HEK293 (cell line): ENCODE results near the gene KLF4.

ENCODE experiments used
- BCL11B ChIP-seq: fragments of 450-650 bp; formaldehyde crosslinking; IDR thresholded peaks from 2 replicates; pipeline ENCODE4 v1.5.1; 2016; ENCODE audit warnings: low read depth, missing biosample characterization, missing genetic modification characterization
- CTCF ChIP-seq: fragments of 450-650 bp; formaldehyde crosslinking; IDR thresholded peaks from 2 replicates; pipeline ENCODE4 v1.5.1; 2016; ENCODE audit warnings: missing biosample characterization, missing genetic modification characterization
- KLF17 ChIP-seq: fragments of 450-650 bp; formaldehyde crosslinking; IDR thresholded peaks from 2 replicates; pipeline ENCODE4 v1.5.1; 2016; ENCODE audit warnings: missing biosample characterization, missing genetic modification characterization
- PBX3 ChIP-seq: sonication (generic); formaldehyde crosslinking; IDR thresholded peaks from 2 replicates; pipeline ENCODE4 v1.8.1; 2022; ENCODE audit warnings: mild to moderate bottlenecking, moderate library complexity, missing genetic modification reagents
- YY1 ChIP-seq: fragments of 450-650 bp; formaldehyde crosslinking; IDR thresholded peaks from 2 replicates; pipeline ENCODE4 v1.5.1; 2018; ENCODE audit warnings: missing biosample characterization, missing genetic modification characterization
- ZBTB20 ChIP-seq: fragments of 450-650 bp; formaldehyde crosslinking; IDR thresholded peaks from 2 replicates; pipeline ENCODE4 v1.5.1; 2016; ENCODE audit warnings: missing biosample characterization, missing genetic modification characterization
- ZBTB8A ChIP-seq: fragments of 450-650 bp; formaldehyde crosslinking; IDR thresholded peaks from 2 replicates; pipeline ENCODE4 v1.5.1; 2016; ENCODE audit warnings: missing biosample characterization, missing genetic modification characterization
- ZFP3 ChIP-seq: fragments of 450-650 bp; formaldehyde crosslinking; IDR thresholded peaks from 2 replicates; pipeline ENCODE4 v1.5.1; 2016; ENCODE audit warnings: low read depth, missing biosample characterization, missing genetic modification characterization
- ZIC2 ChIP-seq: fragments of 450-650 bp; formaldehyde crosslinking; IDR thresholded peaks from 2 replicates; pipeline ENCODE4 v1.5.1; 2016; ENCODE audit warnings: missing biosample characterization, missing genetic modification characterization

GRCh38 chr9:107462691-107463090 lies 26.9 kb downstream of the KLF4 start:
- no peak for TF ChIP-seq CTCF (tag by site-specific recombination)
- no peak for TF ChIP-seq ZBTB20 (tag by site-specific recombination)
- TF ChIP-seq BCL11B (tag by site-specific recombination): no peak
- TF ChIP-seq ZBTB8A (tag by site-specific recombination): no peak
- TF ChIP-seq YY1 (tag by site-specific recombination): no peak
- TF ChIP-seq ZFP3 (tag by site-specific recombination): no peak
- TF ChIP-seq PBX3 (CRISPR knock-in tag): no peak
- TF ChIP-seq KLF17: no peak
- TF ChIP-seq ZIC2 (tag by site-specific recombination): no peak
